HG03521 (cell line): Measurements from ENCODE around the gene DPF3.
"Not testable (repeated sequence)": the region's sequence is repeated elsewhere in the genome, so short reads cannot be mapped to it uniquely, and the experiment has no call there.

Source experiments
- ATAC-seq: cut with Tn5 transposase; IDR thresholded peaks from one replicate; pipeline ENCODE4 v1.9.1; 2021; ENCODE audit warnings: mild to moderate bottlenecking, moderate library complexity; ENCODE audit not compliant: unreplicated experiment

DPF3 gene

DNA sequence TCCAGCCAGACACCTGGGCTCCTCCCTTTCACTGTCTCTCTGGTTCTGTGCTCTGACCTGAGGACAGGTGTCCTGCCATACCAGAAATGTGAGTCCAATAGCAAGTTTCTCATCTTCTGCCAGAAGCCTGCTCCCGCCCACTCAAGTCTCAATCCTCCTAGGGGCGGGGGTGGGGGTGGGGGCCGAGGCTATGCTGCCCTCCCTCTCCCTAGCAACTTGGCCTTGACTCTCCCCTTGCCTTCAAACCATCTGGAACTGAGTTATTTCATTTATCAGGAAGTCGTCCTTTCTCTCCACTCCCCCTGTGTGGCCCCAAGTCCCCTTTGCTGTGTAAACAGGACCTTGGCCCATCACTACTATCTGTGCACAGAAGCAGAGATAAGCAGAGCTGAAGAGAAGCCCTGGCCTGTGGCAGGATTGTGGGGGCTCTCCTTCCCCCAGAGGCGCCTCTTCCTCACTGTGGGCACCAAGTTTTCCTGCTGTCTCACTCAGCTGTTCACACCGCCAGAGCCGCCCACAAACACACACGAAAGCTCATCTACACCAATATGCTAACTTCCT lies 117.1 kb downstream of the DPF3 start:
- no peak for ATAC-seq

DNA sequence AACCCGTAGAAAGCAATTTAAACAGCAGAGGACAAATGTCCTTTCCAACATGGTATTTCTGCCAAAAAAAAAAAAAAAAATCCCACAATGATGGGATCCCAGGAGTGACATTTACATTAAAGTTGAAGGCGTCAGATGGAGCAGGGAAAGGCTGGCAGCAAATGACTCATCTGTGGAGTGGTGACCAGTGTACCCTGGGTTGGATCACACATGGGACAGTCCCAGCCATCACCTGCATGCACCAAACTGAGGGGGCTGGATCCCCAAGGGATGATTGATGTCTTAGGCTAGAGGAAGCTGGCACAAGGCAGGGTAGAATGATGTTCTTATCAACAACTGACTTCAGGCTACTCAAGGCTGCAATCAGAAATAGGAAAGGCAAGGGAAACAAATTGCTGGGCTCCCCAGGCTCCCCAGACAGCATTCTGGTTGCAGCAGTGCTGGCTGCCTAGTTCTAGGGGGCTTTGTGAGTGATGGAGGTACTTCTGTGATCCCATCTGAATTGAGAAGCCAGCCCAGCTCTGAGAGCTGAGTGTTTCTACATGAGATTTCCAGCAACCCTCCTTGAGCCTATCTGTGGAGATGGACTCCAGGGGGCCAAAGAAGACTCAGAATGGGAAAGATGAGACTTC lies 117.9 kb downstream of the DPF3 start:
- no peak for ATAC-seq

DNA sequence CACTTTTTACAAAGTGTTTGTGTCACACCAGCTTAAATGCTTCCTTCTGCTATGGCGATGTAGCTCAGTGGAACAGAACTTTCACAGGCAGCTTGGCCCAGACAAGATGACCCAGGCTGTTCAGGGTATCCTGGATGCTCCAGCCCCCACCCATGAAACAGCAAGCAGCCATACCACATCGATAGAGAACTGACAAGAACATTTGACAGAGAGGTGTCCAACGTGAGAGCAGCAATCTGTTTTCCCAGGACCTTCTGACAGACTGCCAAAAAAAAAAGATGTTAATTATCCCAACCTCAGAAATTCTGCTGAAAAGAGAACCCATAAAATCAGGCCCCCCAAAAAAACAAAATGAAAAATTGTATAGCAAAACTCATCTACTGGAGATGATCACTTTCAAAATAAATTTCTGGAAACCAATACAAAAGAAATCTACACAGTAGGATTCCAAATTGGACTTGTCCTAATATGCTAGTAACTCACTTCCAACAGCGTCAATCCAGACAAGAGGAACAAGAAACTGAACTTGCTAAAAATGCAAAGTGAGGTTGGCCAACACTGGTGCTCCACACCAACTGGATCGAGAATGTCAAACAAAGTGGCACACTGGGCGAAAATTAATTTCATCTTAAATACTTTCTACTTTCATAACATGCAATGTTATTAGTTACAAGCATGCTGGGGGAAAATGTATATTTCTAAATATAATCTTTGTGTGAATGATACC lies 118.8 kb downstream of the DPF3 start:
- no peak for ATAC-seq

DNA sequence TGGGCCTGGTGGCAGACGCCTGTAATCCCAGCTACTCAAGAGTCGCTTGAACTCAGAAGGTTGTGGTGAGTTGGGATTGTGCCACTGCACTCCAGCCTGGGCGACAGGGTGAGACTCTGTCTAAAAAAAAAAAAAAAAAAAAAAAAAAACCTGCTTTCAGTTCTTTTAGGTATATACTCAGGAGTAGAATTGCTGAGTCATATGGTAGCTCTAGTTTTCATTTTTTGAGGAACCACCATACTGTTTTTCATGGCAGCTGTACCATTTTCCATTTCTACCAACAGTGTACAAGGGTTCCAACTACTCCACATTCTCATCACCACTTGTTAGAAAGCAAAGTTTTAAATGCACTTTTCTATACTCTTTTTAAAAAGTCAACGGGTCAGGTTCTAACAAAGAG lies 119.8 kb downstream of the DPF3 start:
- ATAC-seq, result no peak

DNA sequence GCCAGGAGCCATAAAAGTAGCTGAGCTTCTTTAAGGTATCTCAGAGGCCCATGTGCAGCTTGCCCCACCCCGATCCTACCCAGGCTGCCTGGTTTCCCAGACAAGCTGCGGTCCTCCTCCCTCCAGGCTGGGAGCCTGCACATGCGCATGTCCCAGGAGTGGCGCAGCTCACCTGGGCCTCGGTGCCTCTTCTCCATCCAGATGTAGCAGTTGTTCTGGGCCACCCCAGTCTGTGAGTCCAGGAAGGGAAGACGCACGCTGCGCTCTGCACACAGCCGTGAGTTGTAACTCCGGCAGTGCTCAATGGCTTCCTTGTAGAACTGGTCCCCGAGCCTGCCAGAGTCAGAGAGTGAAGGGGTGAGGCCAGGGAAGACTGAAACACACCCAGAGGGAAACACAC lies 122.3 kb downstream of the DPF3 start:
- ATAC-seq, result no peak

DNA sequence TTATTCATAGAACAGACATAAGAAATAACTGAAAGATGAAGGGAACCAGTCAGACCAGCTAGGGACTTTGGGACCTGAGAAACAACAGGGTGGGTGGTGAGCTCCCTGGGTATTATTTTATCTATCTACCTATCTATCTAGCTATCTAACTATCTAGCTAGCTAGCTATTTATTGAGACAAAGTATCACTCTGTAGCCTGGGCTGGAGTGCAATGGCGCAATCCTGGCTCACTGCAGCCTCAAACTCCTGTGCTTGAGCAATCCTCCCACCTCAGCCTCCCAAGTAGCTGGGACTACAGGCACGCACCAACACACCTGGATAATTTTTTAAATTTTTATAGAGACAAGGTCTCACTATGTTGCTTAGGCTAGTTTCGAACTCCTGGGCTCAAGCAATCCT lies 127.6 kb downstream of the DPF3 start:
- no peak for ATAC-seq

DNA sequence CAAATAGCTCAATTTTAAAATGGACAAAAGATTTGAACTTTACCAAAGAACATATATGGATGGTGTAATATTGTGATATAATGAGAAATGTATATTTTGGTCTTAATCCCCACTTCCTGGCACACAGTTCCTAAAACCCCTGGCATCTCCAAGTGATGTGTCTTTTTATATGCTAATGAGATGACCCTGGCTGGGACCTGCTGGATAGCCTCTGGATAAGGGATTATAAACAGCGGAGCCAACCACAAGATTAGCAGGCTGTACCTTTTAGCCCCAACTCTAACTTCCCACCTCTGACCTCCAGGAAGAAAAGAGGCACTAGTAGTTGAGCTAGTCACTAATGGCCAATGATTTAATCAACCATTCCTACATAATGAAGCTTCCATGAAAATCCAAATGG lies 130.0 kb downstream of the DPF3 start:
- ATAC-seq, result no peak

DNA sequence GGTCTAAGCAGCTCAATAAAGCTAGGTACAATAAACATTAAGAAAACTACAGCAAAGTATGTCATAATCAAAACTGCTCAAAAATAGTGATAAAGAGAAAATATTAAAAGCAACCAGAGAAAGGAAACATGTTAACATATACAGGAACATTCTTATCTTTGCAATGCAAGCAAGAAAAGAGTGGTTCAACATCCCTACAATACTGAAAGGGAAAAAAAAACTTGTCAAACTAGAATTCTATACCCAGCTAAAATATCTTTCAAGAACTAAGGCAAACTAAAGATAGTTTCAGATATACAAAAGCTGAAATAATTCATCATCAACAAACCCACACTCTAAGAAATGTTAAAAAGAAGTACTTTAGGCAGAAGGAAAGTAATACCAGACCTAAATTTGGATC lies 134.2 kb downstream of the DPF3 start:
- ATAC-seq, result no peak

DNA sequence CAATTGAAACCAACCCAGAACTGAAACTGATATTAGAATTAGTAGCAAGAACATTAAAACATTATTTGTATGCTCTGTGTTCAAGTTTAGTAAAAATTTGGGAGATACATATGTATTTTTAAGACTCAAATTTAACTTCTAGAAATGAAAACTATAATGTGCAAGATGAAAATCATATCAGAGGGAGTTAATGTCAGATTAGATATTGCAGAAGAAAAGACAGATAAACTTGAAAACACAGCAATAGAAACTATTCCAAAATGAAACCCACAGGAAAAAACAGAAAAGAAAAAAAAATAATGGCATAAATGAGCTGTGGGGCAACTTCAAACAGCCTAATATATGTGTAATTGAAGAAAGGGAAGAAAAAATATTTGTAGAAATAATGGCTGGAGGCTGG lies 134.9 kb downstream of the DPF3 start:
- no peak for ATAC-seq

DNA sequence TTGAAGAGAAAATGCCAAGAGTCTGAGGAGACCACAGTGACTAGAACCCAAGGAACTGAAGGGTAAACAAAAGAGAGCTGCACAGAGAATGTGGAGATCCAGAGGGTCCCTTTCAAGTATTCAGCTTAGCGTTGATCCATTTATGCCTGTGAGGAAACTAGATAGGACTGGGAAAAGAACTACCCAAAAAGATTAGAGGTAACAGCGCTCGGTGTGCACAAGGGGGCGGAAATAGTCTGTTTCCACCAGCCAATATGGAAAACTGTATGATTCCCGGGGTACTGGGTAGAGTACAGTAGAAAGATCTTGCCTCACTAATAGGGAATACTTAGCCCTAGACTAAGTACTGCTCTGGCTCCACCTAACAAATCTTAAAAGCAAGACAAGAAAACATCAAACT lies 135.5 kb downstream of the DPF3 start:
- ATAC-seq, result no peak

DNA sequence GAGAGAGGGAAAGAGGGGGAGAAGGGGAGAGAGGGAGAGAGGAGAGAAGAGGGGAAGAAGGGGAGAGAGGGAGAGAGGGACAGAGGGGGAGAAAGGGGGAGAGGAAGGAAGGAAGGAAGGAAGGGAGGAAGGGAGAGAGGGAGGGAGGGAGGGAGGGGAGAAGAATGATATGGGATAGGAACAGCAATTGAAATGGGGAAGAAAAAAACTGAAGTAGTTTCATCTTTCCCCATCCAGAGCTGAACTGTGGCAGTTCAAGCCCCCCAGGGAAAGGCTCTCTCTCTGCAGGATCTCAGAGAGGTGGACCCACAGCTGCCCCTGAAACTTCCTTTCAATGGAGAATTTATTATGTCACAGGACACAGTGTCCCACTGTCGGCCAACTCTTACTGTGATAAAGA lies 136.9 kb downstream of the DPF3 start:
- ATAC-seq, result no peak

DNA sequence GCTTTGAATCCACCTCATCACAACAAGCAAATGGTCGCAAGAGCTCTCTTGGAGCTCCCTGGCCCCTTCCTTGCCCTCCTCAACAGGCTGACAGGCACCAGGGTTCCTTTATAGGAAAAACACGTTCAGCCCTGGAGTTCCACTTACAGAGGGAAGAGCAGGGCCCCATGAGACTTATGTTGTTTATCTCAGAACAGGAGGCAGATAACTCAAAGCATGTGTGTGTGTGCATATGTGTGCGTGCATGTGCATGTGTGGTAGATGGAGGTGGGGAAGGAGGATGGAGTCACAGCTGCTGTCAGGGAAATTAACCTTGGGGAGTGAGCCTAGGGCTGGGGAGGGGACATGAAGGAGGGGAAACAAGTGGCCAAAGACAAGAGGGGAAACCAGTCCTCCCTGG lies 138.1 kb downstream of the DPF3 start:
- no peak for ATAC-seq

DNA sequence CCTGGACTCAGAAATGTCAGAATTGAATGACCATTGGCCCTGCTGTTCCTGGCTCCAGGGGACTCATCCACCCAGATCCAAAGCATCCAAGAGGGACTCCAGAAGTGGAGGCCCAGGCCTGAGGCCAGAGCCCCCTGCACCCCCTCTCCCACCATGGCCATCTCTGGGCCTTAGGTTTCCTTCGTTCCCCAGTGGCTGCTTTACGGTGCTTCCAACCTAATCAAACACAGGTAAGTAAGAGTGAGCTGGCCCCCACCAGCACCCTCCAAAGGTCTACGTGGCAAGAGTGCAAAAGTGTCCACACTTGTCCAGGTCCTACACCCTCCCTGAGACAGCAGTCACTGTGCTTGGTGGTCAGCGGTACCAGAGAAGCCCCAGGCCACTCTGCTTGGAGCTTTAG lies 139.0 kb downstream of the DPF3 start:
- ATAC-seq, result no peak

DNA sequence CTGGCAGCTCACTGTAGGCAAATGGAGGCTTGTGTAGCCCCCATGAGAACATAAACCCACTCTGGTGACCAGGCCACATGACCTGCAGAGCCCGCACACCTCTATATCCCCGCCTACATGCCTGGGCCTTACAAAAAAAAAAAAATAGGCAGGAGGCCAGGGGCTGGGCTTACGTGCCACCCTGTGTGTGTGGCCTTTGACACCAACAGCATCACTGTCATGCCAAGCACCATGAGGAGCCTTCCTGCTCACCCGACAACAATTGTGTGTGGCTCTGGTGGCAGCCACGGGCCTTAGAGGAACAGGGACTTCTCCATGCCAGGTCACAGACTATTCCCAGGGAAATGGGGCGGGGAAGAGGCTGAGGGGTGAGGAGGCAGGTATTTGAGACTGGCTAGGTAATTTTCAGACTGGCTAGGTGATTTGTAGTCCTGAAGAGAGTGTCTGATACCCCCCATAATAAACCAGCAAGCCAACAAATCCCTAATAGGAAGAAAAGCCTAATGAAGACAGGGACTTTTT lies 140.0 kb downstream of the DPF3 start:
- ATAC-seq, result no peak

DNA sequence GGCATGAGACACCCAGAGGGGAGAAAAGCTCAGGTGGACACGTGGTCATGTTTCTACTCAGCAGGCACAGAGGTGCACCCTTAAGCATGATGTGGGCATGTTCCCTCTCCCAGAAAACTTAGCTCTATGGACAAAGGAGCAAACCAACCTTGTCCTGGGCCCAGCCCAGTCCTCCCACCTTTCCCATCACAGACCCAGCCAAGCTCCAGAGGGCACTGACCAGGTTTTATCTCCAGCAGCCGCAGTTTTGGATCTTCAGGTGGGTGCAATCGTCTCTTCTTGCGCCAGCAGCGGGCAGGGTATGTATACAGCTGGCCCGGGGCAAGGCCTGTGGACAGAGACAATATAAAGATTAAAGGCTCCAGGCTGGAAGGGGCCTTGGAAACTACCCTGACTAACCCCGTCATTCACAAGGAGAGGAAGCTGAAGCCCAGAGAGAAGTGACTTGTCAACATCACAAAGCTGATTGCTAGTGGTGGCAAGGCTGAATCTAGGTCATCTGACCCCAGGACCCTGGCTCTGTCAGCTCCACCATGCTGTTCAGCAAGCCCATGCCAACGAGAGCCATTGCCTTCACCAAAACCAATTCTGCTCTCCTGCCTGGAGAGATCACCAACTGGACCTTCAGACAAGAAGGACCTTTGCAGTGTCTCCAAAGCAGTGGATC lies 140.7 kb downstream of the DPF3 start:
- no peak for ATAC-seq

DNA sequence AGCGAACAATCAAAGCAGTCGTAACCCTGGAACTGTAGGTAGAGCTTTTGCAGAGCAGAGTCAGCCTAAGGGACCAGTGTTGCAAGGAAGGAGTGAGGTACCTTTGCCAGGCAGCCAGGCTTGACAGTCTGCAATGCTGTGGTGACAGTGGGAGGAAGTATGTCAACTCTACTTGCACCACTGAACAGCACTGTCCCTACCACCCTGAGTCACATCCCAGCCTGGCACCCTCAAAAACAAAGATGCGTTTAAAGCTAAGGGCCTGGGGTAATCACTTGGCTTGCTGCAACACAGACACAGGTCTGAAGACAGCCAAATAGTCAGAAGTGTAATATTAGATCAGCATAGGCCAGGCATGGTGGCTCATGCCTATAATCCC lies 141.9 kb downstream of the DPF3 start:
- ATAC-seq, result no peak

DNA sequence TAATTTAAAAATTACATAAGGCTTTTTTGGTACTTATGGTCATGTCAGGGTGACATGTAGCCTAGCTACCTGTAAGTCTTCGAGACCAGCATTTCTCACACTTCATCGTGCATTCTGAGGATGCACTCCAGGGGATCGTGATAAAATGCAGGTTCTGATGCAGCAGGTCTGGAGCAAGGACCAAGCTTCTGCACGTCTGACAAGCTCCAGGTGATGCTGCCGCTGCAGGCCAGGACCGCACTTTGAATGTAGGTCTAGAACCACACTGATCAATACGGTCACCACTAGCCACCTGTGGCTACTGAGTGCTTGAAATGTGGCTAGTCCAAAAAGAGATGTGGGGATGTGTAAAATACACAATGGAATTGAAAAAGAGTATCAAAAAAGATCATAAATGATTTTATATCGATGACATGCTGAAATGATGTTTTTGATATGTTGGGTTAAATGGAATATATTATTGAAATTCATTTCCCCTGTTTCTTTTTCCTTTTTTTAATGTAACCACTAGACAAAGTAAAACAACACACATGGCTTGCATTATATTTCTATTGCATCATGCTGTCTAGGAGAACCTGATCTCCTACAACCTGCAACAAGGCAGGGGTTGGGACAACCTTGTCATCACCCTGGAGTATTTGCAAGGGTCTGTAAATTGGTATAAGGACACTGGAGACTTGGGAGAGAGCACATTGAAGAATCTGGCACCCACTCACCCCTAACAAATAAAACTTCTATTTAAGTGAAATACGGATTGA lies 142.4 kb downstream of the DPF3 start:
- no peak for ATAC-seq

DNA sequence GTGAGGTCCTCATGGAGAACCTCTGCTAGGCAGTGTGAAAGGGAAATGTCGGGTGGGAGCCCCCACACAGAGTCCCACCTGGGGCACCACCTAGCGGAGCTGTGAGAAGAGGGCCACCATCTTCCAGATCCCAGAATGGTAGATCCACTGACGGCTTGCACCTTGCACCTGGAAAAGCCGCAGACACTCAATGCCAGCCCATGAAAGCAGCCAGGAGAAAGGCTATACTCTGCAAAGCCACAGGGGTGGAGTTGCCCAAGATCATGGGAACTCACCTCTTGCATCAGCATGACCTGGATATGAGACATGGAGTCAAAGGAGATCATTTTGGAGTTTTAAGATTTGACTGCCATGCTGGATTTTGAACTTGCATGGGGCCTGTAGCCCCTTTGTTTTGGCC lies 145.0 kb downstream of the DPF3 start:
- ATAC-seq, result not testable (repeated sequence)

DNA sequence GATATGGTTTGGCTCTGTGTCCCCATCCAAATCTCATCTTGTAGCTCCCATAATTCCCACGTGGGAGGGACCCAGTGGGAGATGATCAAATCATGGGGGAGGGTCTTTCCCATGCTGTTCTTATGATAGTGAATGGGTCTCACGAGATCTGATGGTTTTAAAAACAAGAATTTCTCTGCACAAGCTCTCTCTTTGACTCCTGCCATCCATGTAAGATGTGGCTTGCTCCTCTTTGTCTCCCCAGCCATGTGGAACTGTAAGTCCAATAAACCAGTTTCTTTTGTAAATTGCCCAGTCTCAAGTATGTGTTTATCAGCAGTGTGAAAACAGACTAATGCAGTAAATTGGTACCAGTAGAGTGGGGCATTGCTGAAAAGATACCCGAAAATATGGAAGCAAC lies 146.2 kb downstream of the DPF3 start:
- ATAC-seq, result no peak

DNA sequence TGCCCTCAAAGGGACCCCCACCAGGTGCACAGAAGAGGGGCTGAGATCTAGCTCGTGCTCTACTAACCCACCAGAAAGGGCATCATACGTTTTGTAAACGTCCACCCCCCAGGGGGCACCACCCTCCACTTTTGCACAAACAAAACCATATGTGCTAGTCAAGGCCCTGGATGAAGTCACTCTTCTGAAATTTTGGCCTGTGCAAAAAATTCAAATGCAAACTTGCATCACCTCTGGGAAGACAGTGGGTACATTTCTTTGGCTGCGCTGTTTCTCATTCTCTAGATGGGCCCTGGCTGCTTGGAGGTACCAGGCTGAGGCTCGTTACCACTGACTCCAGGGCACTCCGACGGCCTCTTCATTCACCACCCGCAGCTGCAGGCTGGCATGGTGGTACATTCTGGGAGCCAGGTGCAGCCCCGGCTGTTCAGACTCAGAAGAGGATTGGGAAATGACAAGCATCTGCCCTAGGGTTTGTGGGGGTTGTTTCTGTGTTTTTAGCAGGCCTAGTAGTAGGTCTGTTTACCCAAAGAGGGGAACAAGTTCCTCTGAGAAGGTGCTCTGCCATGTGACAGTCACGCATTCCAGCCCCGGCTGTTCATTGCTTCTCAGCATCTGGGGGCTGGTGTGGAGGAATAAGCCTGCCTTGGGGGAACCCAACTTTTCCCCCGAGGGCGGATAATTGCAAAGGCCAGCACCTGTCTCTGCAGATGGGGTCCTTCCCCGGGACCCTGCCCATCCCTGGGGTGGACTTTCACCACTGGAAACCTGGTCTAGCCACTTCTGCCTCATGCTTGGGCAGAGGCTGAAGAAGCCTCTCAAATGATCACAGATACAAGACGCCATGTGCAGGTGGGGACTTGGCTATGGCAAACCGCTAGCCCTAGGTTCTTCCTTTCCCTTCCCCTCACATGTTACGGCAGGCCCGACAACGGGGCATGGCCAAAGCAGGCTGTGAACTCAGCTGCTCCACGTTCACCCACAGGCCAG lies 147.6 kb downstream of the DPF3 start:
- ATAC-seq, result no peak
